Keratinocyte (primary cell): ENCODE data around the gene ZNF267. TPM values are rescaled to one million over a fixed set of nuclear protein-coding genes. Genes with fewer than 3 reads are reported as not detected.
A peak's percentile ranks its signal among the peaks of the same experiment; 100 is the strongest.

Source experiments
- DNase-seq: peaks from one replicate; pipeline ENCODE4 v3.0.0-alpha.2; 2011; ENCODE audit warnings: low read depth, missing footprints, low spot score
- FAIRE-seq: peaks from 2 replicates; lab custom pipeline; 2011; peaks lifted over from hg19 to GRCh38; lab: Jason Lieb, UNC
- H2AFZ ChIP-seq: 2 replicates; pipeline ENCODE4 v1.6.0; 2012; ENCODE audit warnings: low read length, control low read depth, inconsistent platforms; ENCODE audit not compliant: control insufficient read depth
- H3K27ac ChIP-seq: 2 replicates; pipeline ENCODE4 v1.5.1; 2011; ENCODE audit warnings: low read length; ENCODE audit not compliant: control insufficient read depth, insufficient read depth
- H3K27me3 ChIP-seq: 3 replicates; pipeline ENCODE4 v1.6.0; 2011; ENCODE audit warnings: low read length; ENCODE audit not compliant: control insufficient read depth, insufficient read depth; ENCODE audit errors: extremely low read depth
- H3K36me3 ChIP-seq, 2 experiments: 2 replicates in 1 of 2; 3 replicates in 1 of 2; pipeline ENCODE4 v1.5.1; 2011; ENCODE audit warnings: low read length in 2 of 2, mild to moderate bottlenecking in 1 of 2; ENCODE audit not compliant: control insufficient read depth in 2 of 2, insufficient read depth in 2 of 2; ENCODE audit errors: extremely low read depth in 1 of 2
- H3K4me1 ChIP-seq: 3 replicates; pipeline ENCODE4 v1.5.1; 2011; ENCODE audit warnings: low read length; ENCODE audit not compliant: control insufficient read depth, insufficient read depth; ENCODE audit errors: extremely low read depth
- H3K4me2 ChIP-seq: 3 replicates; pipeline ENCODE4 v1.6.0; 2011; ENCODE audit warnings: low read depth, low read length; ENCODE audit not compliant: control insufficient read depth, insufficient read depth; ENCODE audit errors: extremely low read depth
- H3K4me3 ChIP-seq, 3 experiments: fragments of 200-600 bp in 1 of 3; sonication (generic) in 1 of 3; 2 replicates in 2 of 3; 3 replicates in 1 of 3; pipeline ENCODE4 v1.5.1; 2011 to 2016; ENCODE audit warnings: low read length in 3 of 3, mild to moderate bottlenecking in 3 of 3, control low read depth in 2 of 3, inconsistent platforms in 1 of 3, low read depth in 1 of 3, mixed read lengths in 1 of 3, mixed run types in 1 of 3, moderate library complexity in 1 of 3; ENCODE audit not compliant: control insufficient read depth in 2 of 3, insufficient read depth in 2 of 3; ENCODE audit errors: extremely low read depth in 1 of 3
- H3K79me2 ChIP-seq: 2 replicates; pipeline ENCODE4 v1.6.0; 2012; ENCODE audit warnings: low read length; ENCODE audit not compliant: control insufficient read depth, insufficient read depth
- H3K9ac ChIP-seq: 3 replicates; pipeline ENCODE4 v1.6.0; 2011; ENCODE audit warnings: low read length; ENCODE audit not compliant: control insufficient read depth, insufficient read depth; ENCODE audit errors: extremely low read depth
- H3K9me1 ChIP-seq: 3 replicates; pipeline ENCODE4 v1.6.0; 2011; ENCODE audit warnings: low read length; ENCODE audit not compliant: control insufficient read depth, insufficient read depth; ENCODE audit errors: extremely low read depth
- H3K9me3 ChIP-seq: 2 replicates; pipeline ENCODE4 v1.5.1; 2012; ENCODE audit warnings: low read depth, low read length; ENCODE audit not compliant: control insufficient read depth
- H4K20me1 ChIP-seq: 3 replicates; pipeline ENCODE4 v1.6.0; 2011; ENCODE audit warnings: low read length; ENCODE audit not compliant: control insufficient read depth, insufficient read depth; ENCODE audit errors: extremely low read depth
- EZH2 ChIP-seq: IDR thresholded peaks from one replicate; pipeline ENCODE4 v1.6.1; 2012; ENCODE audit warnings: inconsistent platforms, mild to moderate bottlenecking, low read length, moderate library complexity
- dilution Hi-C: fragments of 300-500 bp; cut with MboI; formaldehyde crosslinking; loops from one replicate; pipeline ENCODE4 v1.7.0; 2020; ENCODE audit warnings: low sequenced_read_pairs; ENCODE audit not compliant: extremely low pct_ligation_motif_present
- polyA plus RNA-seq, 5 experiments: library from polyadenylated mRNA; depleted of rRNA in 3 of 5; stranded (reverse) in 3 of 5; stranded (forward) in 1 of 5; unstranded in 1 of 5; fragments of >200 nt; gene quantifications; 1 replicate in 1 of 5; 2 replicates in 3 of 5; 3 replicates in 1 of 5; pipeline versions ENCODE4 v1.2.1 to v1.2.3, GENCODE V29; 2011 to 2012; ENCODE audit warnings: missing spikeins in 2 of 5, low read depth in 1 of 5, low replicate concordance in 1 of 5
- TF ChIP-seq, protein P1 (sequence below), 3 experiments: IDR thresholded peaks in 1 of 3; conservative IDR thresholded peaks in 1 of 3; optimal IDR thresholded peaks in 1 of 3; 2 replicates in 2 of 3; 3 replicates in 1 of 3; pipeline versions ENCODE3 to v1.5.1; 2011; ENCODE audit warnings: low read length in 3 of 3, mild to moderate bottlenecking in 3 of 3, moderate library complexity in 2 of 3, control low read depth in 1 of 3, inconsistent platforms in 1 of 3; ENCODE audit not compliant: insufficient read depth in 2 of 3; ENCODE audit errors: extremely low read depth in 1 of 3

Gene ZNF267
- polyA plus RNA-seq, 1 donor (not counting 4 experiments of a cell fraction or from before 2014, with no cell fraction given) = 10.7 TPM

GRCh38 chr16:31868691-31869167 is 4.9 kb upstream of the ZNF267 start:
- H3K9ac ChIP-seq = peak overlapping the region; percentile 25
- no peak overlapping the region for H3K4me3 ChIP-seq

DNA sequence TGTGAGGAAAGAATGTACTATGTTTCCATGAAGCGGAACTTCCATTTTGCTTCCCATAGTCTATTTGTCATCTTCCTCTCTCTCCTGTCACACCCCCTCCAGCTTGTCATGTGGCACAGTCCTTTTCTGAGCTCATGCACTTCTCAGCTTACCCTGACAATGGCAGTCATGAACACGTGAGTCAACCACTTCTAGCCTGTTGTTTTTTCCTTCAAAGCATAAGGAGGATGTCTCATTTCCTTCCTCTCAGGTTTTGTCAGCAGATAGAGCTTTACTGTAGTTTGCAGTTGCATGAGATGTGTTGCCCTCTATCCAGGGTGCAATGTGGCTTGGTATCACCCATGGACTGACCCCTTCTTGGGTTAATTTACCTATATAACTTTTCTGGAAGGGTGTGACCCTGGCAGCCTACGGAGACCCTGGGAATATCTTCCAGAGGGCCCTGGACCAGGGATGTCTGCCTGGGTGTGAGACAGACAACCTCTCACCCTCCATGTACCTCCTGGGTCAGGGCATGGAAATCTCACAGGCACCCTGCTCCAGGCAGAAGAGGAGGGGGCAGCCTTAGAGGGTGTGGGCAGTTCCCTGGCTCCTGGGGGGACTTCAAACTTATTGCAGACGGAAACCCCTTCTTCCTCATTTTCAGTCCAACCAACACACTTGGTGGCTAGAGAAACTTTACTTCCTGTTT is 4.0 kb upstream of the ZNF267 start:
- dilution Hi-C loops = no loop called here
- no peaks in the 10 kb centered on the region for H3K9me1 ChIP-seq
- H2AFZ ChIP-seq = no peak overlapping the region
- H3K4me2 ChIP-seq = peak overlapping the region; percentile 17
- no peaks in the 10 kb centered on the region for H3K27me3 ChIP-seq
- H4K20me1 ChIP-seq = no peaks in the 10 kb centered on the region
- FAIRE-seq (peak; percentile 63), DNase-seq (peak; percentile 48)
- TF ChIP-seq, protein P1, sequence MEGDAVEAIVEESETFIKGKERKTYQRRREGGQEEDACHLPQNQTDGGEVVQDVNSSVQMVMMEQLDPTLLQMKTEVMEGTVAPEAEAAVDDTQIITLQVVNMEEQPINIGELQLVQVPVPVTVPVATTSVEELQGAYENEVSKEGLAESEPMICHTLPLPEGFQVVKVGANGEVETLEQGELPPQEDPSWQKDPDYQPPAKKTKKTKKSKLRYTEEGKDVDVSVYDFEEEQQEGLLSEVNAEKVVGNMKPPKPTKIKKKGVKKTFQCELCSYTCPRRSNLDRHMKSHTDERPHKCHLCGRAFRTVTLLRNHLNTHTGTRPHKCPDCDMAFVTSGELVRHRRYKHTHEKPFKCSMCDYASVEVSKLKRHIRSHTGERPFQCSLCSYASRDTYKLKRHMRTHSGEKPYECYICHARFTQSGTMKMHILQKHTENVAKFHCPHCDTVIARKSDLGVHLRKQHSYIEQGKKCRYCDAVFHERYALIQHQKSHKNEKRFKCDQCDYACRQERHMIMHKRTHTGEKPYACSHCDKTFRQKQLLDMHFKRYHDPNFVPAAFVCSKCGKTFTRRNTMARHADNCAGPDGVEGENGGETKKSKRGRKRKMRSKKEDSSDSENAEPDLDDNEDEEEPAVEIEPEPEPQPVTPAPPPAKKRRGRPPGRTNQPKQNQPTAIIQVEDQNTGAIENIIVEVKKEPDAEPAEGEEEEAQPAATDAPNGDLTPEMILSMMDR (optimal IDR thresholded peaks at IDR 0.05 in 1 of 3, IDR thresholded peaks at IDR 0.05 in 1 of 3, conservative IDR thresholded peaks at IDR 0.05 in 1 of 3; ENCODE audit: extremely low read depth in 1 of 3, insufficient read depth in 2 of 3, low read length in 3 of 3) = no peak
- no peak for TF ChIP-seq EZH2
- no peaks in the 10 kb centered on the region for H3K36me3 ChIP-seq
- H3K4me1 ChIP-seq = peaks cover 19% of the 10 kb centered on the region
- H3K27ac ChIP-seq = peak overlapping the region; percentile 25
- peaks cover 10% of the 10 kb centered on the region for H3K79me2 ChIP-seq
- H3K9me3 ChIP-seq = no peaks in the 10 kb centered on the region
- no peak overlapping the region for H3K9ac ChIP-seq
- no peak overlapping the region for H3K4me3 ChIP-seq

More at GRCh38 chr16:31868691-31869167, 4.9 kb upstream of the ZNF267 start:
- Histone ChIP-seq H3K79me2 (peaks cover 1% of the 10 kb centered on the region), H3K27ac (peak overlapping the region; percentile 24), H3K4me1 (peaks cover 19% of the 10 kb centered on the region), H3K36me3 (no peaks in the 10 kb centered on the region), H3K9me1 (no peaks in the 10 kb centered on the region), H2AFZ (peak overlapping the region; percentile 44), H4K20me1 (no peaks in the 10 kb centered on the region), H3K9me3 (no peaks in the 10 kb centered on the region), H3K27me3 (no peaks in the 10 kb centered on the region), H3K4me2 (peak overlapping the region; percentile 63)
- TF ChIP-seq, protein P1 (optimal IDR thresholded peaks at IDR 0.05 in 1 of 3, IDR thresholded peaks at IDR 0.05 in 1 of 3, conservative IDR thresholded peaks at IDR 0.05 in 1 of 3; ENCODE audit: extremely low read depth in 1 of 3, insufficient read depth in 2 of 3, low read length in 3 of 3) = peak; percentile 61 to 67 (median 66)
- no peak for TF ChIP-seq EZH2
- DNase-seq = no peak
- dilution Hi-C loops = no loop called here
- no peak for FAIRE-seq
